Loucy (cell line): ENCODE results near the gene IQCK.
"Not testable (repeated sequence)": the region's sequence is repeated elsewhere in the genome, so short reads cannot be mapped to it uniquely, and the experiment has no call there.

Experiments
- H2AFZ ChIP-seq: fragments of 200-600 bp; sonication (generic); 2 replicates; pipeline ENCODE4 v1.6.0; 2016; ENCODE audit warnings: antibody characterized with exemption, mild to moderate bottlenecking, low read length, moderate library complexity
- H3F3A ChIP-seq: fragments of 200-600 bp; 2 replicates; pipeline ENCODE4 v1.6.0; 2016; ENCODE audit warnings: antibody characterized with exemption, low read depth, mild to moderate bottlenecking
- H3K27me3 ChIP-seq: fragments of 200-600 bp; sonication (generic); 2 replicates; pipeline ENCODE4 v1.6.1; 2014; ENCODE audit warnings: low read length, mild to moderate bottlenecking; ENCODE audit not compliant: insufficient read depth, poor library complexity, severe bottlenecking
- H3K36me3 ChIP-seq: fragments of 200-600 bp; sonication (generic); 2 replicates; pipeline ENCODE4 v1.6.1; 2016; ENCODE audit warnings: low read length; ENCODE audit not compliant: insufficient read depth
- H3K4me1 ChIP-seq: fragments of 200-600 bp; sonication (generic); 2 replicates; pipeline ENCODE4 v1.5.1; 2014; ENCODE audit warnings: low read length, mild to moderate bottlenecking; ENCODE audit not compliant: insufficient read depth, poor library complexity, severe bottlenecking
- H3K4me2 ChIP-seq: fragments of 200-600 bp; sonication (generic); 2 replicates; pipeline ENCODE4 v1.6.0; 2014; ENCODE audit warnings: antibody characterized with exemption, low read length, low read depth, mild to moderate bottlenecking; ENCODE audit not compliant: poor library complexity, severe bottlenecking
- H3K4me3 ChIP-seq: fragments of 200-600 bp; sonication (generic); 2 replicates; pipeline ENCODE4 v1.5.1; 2014; ENCODE audit warnings: low read length, mild to moderate bottlenecking, mixed read lengths; ENCODE audit not compliant: poor library complexity, severe bottlenecking
- H3K79me2 ChIP-seq: fragments of 200-600 bp; sonication (generic); 2 replicates; pipeline ENCODE4 v1.6.1; 2014; ENCODE audit warnings: low read length; ENCODE audit not compliant: insufficient read depth
- H3K9ac ChIP-seq: fragments of 200-600 bp; sonication (generic); 2 replicates; pipeline ENCODE4 v1.6.0; 2014; ENCODE audit warnings: mild to moderate bottlenecking, low read depth, low read length, moderate library complexity; ENCODE audit not compliant: poor library complexity, severe bottlenecking
- H3K9me2 ChIP-seq: fragments of 200-600 bp; sonication (generic); replicated peaks from 2 replicates; pipeline ENCODE4 v1.6.1; 2016; ENCODE audit warnings: low read depth, low read length, mixed read lengths
- H3K9me3 ChIP-seq: fragments of 200-600 bp; sonication (generic); 2 replicates; pipeline ENCODE4 v1.6.1; 2014; ENCODE audit warnings: mild to moderate bottlenecking, antibody characterized with exemption, low read length, low read depth; ENCODE audit not compliant: insufficient read depth
- H4K20me1 ChIP-seq: fragments of 200-600 bp; sonication (generic); 2 replicates; pipeline ENCODE4 v1.6.0; 2014; ENCODE audit warnings: antibody characterized with exemption, low read length, mild to moderate bottlenecking; ENCODE audit not compliant: insufficient read depth, poor library complexity, severe bottlenecking
- CTCF ChIP-seq: fragments of 200-600 bp; sonication (generic); conservative IDR thresholded peaks from 2 replicates; pipeline ENCODE4 v1.5.1; 2014; ENCODE audit warnings: mild to moderate bottlenecking, antibody characterized with exemption, low read length
- EZH2phosphoT487 ChIP-seq: fragments of 200-600 bp; IDR thresholded peaks from 2 replicates; pipeline ENCODE4 v1.6.1; 2018; ENCODE audit warnings: antibody characterized with exemption, mild to moderate bottlenecking, moderate library complexity, borderline replicate concordance

The IQCK gene

GRCh38 chr16:19677402-19677801 is 40.7 kb upstream of the IQCK start:
- H3K4me3 ChIP-seq = no peak overlapping the region
- no peaks in the 10 kb centered on the region for H3K4me1 ChIP-seq
- no peaks in the 10 kb centered on the region for H3K36me3 ChIP-seq
- TF ChIP-seq EZH2phosphoT487 (no peak), CTCF (no peak)
- H2AFZ ChIP-seq = no peak overlapping the region
- no peaks in the 10 kb centered on the region for H3K27me3 ChIP-seq
- H3K9me3 ChIP-seq = no peaks in the 10 kb centered on the region
- H3K9me2 ChIP-seq = no peaks in the 10 kb centered on the region
- no peaks in the 10 kb centered on the region for H3F3A ChIP-seq
- H3K9ac ChIP-seq = no peak overlapping the region
- no peaks in the 10 kb centered on the region for H3K79me2 ChIP-seq
- no peaks in the 10 kb centered on the region for H4K20me1 ChIP-seq
- H3K4me2 ChIP-seq = no peak overlapping the region

GRCh38 chr16:19678804-19679203 is 39.3 kb upstream of the IQCK start:
- Histone ChIP-seq H3K4me2 (no peak overlapping the region), H2AFZ (no peak overlapping the region), H3K36me3 (peaks cover 3% of the 10 kb centered on the region; the same call in 1 of the 2 replicates), H3K9me2 (no peaks in the 10 kb centered on the region), H3K4me3 (no peak overlapping the region), H3K9me3 (no peaks in the 10 kb centered on the region), H3K27me3 (no peaks in the 10 kb centered on the region), H3K4me1 (no peaks in the 10 kb centered on the region), H3K79me2 (no peaks in the 10 kb centered on the region), H4K20me1 (no peaks in the 10 kb centered on the region), H3F3A (no peaks in the 10 kb centered on the region), H3K9ac (no peak overlapping the region)
- TF ChIP-seq CTCF (no peak), EZH2phosphoT487 (no peak)

GRCh38 chr16:19679281-19679680 is 38.8 kb upstream of the IQCK start:
- H3K4me3 ChIP-seq, H4K20me1 ChIP-seq, H3K4me2 ChIP-seq, H3K36me3 ChIP-seq, H3K79me2 ChIP-seq, H3K9ac ChIP-seq, H3K9me2 ChIP-seq, H3F3A ChIP-seq, H2AFZ ChIP-seq, H3K27me3 ChIP-seq, H3K4me1 ChIP-seq, H3K9me3 ChIP-seq: not testable (repeated sequence)

- Histone ChIP-seq H3K79me2 (no peaks in the 10 kb centered on the region), H3K36me3 (peaks cover 3% of the 10 kb centered on the region; the same call in 1 of the 2 replicates), H3K9me3 (no peaks in the 10 kb centered on the region), H3K9ac (no peak overlapping the region), H3K9me2 (no peaks in the 10 kb centered on the region), H3K27me3 (no peaks in the 10 kb centered on the region), H3K4me1 (no peaks in the 10 kb centered on the region), H2AFZ (no peak overlapping the region), H3F3A (no peaks in the 10 kb centered on the region), H4K20me1 (no peaks in the 10 kb centered on the region), H3K4me2 (no peak overlapping the region), H3K4me3 (no peak overlapping the region)
- TF ChIP-seq EZH2phosphoT487 (no peak), CTCF (no peak; the same call in 1 of the 2 replicates)
Observed at GRCh38 chr16:19680881-19681340, 37.2 kb upstream of the IQCK start.
